Measurements from ENCODE around the gene HEBP2.

The HEBP2 gene

DNA sequence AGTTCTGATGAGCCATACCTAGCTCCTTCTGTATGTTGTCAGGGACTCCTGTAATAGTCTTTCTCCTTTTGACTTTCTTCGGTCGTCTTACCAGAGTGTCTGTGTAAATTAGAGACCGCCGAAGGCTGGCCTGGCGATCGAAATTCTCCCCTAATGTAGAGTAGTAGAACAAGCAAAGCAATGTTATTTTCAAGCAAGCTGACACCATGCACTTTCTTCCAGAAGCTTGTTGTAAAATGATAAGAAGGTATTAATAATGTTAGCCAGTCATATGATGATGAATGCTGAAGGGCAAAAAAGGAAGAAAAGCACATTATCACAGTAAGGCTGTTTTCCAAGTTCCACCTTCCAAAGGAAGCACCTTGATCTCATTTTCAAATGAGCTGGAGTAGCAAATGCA is 37.9 kb downstream of the HEBP2 start:
- H3K4me3 ChIP-seq (ENCODE audit: low read length): no peak overlapping the region
- DNase-seq (ENCODE audit: low read depth): no peak
- TF ChIP-seq, protein P1, sequence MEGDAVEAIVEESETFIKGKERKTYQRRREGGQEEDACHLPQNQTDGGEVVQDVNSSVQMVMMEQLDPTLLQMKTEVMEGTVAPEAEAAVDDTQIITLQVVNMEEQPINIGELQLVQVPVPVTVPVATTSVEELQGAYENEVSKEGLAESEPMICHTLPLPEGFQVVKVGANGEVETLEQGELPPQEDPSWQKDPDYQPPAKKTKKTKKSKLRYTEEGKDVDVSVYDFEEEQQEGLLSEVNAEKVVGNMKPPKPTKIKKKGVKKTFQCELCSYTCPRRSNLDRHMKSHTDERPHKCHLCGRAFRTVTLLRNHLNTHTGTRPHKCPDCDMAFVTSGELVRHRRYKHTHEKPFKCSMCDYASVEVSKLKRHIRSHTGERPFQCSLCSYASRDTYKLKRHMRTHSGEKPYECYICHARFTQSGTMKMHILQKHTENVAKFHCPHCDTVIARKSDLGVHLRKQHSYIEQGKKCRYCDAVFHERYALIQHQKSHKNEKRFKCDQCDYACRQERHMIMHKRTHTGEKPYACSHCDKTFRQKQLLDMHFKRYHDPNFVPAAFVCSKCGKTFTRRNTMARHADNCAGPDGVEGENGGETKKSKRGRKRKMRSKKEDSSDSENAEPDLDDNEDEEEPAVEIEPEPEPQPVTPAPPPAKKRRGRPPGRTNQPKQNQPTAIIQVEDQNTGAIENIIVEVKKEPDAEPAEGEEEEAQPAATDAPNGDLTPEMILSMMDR (conservative IDR thresholded peaks at IDR 0.05; ENCODE audit: low read length): no peak

DNA sequence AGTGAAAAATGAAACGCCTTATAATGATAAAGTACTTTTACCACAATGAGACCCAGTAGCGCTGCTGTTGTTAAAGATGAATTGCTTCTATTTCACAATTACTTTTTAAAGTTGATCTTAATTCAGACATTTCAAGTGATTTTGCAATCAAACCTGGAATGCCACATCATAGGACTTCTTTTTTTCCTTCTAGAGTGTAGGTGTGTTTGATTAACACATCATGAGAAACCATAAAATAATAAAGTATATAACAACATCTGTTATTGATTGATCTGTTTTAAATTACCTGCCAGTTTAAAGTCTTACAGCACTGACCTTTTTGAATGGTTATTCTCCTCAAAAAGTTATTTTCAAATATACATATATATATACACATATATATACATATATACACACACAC is 38.6 kb downstream of the HEBP2 start:
- no peak overlapping the region for H3K4me3 ChIP-seq (ENCODE audit: low read length)
- DNase-seq (ENCODE audit: low read depth): no peak
- TF ChIP-seq, protein P1 (conservative IDR thresholded peaks at IDR 0.05; ENCODE audit: low read length): no peak

DNA sequence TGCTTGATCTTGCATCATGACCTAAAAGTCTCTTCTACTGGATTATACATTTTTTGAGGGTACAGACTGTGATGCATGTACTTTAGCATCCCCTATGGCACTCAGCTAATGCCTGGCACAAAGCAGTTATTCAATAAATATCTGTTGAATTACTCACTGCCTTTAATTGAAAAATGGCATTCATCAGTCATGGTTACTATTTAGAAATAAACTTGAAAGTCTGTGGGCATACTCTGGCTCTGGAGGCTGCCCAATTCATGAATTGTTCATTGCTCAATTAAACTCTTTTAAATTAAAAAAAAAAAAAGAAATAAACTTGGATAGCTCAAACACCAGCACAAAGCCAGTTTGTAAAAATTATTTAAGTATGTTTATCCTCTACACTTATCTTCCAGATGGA is 40.0 kb downstream of the HEBP2 start:
- no peak overlapping the region for H3K4me3 ChIP-seq (ENCODE audit: low read length)
- TF ChIP-seq, protein P1 (conservative IDR thresholded peaks at IDR 0.05; ENCODE audit: low read length): no peak
- no peak for DNase-seq (ENCODE audit: low read depth)

DNA sequence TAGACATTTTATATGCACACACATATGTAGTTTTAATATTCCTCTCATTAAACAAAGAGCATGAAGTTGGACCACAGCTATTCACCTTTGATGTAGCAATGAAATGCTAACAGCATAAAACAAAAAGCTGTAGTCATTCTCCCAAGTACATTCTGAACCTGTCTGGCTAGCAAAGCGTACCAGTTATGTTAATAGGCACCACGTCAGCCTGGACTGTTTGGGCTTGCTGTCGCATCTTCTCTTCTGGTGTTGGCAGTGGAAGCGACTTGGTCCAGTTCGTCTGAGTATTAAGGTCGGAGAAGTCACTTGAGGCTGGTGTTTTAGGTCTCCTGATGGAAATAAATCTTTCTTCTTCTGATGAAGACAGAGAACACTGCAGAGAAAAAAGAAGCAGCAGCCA is 42.8 kb downstream of the HEBP2 start:
- no peak overlapping the region for H3K4me3 ChIP-seq (ENCODE audit: low read length)
- DNase-seq (ENCODE audit: low read depth): no peak
- TF ChIP-seq, protein P1 (conservative IDR thresholded peaks at IDR 0.05; ENCODE audit: low read length): no peak

DNA sequence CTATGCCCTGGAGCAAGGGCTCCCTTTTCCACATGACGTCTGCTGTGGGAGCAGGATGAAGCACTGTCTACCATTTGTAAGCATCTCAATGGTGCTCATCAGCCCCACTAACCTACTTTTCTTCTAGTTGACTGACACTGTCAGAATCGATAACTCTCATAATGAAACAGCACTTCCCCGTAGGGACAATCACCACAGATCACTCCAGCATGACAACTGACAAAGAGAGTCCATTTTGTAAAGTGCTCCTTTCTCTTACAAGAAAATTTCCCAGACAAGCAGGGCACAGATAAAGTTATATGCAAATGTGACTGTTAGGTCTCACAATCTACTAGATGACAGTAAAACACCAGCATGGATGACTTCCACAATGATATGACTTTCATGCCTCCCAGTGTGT is 46.4 kb downstream of the HEBP2 start:
- DNase-seq (ENCODE audit: low read depth): no peak
- TF ChIP-seq, protein P1 (conservative IDR thresholded peaks at IDR 0.05; ENCODE audit: low read length): no peak

DNA sequence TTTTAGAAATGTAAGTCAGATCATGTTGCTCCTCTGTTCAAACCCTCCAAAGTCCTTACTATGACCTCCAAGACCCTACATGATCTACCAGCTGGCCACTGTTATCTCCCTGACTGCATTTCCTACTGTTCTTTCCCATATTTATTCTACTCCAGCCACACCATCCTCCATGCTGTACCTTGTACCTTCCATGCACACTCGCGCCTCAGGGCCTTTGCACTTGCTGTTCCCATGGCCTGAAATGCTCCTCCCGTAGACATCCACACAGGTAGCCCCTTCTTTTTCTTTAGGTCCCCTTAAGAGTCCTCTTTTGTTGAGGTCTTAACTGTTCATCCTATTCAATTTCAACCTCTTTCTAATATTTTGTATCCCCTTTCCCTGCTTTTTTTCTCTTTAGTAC is 47.0 kb downstream of the HEBP2 start:
- DNase-seq (ENCODE audit: low read depth): no peak
- TF ChIP-seq, protein P1 (conservative IDR thresholded peaks at IDR 0.05; ENCODE audit: low read length): no peak
- no peak overlapping the region for H3K4me3 ChIP-seq (ENCODE audit: low read length)

More for the DNA sequence above, 46.4 kb downstream of the HEBP2 start:
- H3K4me3 ChIP-seq (ENCODE audit: low read length): no peak overlapping the region

DNA sequence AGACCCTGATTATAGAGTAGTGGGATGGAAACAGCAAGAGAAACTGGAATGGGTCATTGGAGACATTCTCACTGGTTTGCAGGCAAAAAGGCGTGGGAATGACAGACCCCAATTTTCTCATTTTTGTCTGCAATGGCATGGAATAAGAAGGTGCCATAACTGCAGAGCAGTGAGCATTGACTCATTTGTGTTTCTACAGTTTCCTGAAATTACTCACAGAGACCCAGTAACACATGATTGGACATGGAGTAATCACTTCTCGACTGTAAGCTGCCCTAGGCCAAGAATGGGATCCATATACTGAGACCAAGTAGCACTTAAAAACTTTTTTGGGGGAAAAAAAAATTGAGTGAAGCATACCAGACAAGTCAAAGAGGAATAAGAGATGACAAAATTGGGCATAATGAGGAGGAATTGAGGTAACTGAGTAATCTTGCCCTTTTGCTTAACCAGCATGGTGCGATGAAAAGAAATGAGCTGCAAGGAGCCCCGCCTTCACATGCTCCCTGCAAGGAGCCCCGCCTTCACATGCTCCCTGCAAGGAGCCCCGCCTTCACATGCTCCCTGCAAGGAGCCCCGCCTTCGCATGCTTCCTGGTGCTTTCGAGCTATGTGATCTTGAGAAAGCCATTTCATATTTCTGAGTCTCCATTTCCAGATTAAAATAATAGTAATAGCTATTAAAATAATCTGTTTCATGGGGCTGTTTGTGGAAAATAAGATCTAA is 51.1 kb downstream of the HEBP2 start:
- TF ChIP-seq, protein P1 (conservative IDR thresholded peaks at IDR 0.05; ENCODE audit: low read length): no peak
- no peak for DNase-seq (ENCODE audit: low read depth)
- H3K4me3 ChIP-seq (ENCODE audit: low read length): no peak overlapping the region

All from AG10803 (cell line).